ENCODE results near the gene MOB3B.

Gene MOB3B

GRCh38 chr9:27385606-27386322 lies 143.8 kb downstream of the MOB3B start:
- no peak for DNase-seq

- no peak for DNase-seq
Observed at GRCh38 chr9:27384262-27385014, 145.2 kb downstream of the MOB3B start.

GRCh38 chr9:27383524-27383923 lies 146.1 kb downstream of the MOB3B start:
- no peak for DNase-seq

GRCh38 chr9:27382975-27383374 lies 146.6 kb downstream of the MOB3B start:
- no peak for DNase-seq

GRCh38 chr9:27382308-27382707 lies 147.3 kb downstream of the MOB3B start:
- DNase-seq: no peak

- DNase-seq: no peak
Observed at GRCh38 chr9:27379311-27380251, 150.0 kb downstream of the MOB3B start.

- DNase-seq: no peak
Observed at GRCh38 chr9:27377811-27378456, 151.7 kb downstream of the MOB3B start.

- DNase-seq: no peak
Observed at GRCh38 chr9:27377147-27377807, 152.3 kb downstream of the MOB3B start.

- DNase-seq: no peak
Observed at GRCh38 chr9:27373851-27374250, 155.8 kb downstream of the MOB3B start.

- DNase-seq: no peak
Observed at GRCh38 chr9:27372615-27373014, 157.0 kb downstream of the MOB3B start.

- no peak for DNase-seq
Observed at GRCh38 chr9:27371382-27371781, 158.2 kb downstream of the MOB3B start.

- DNase-seq: no peak
Observed at GRCh38 chr9:27369591-27369990, 160.0 kb downstream of the MOB3B start.

GRCh38 chr9:27368316-27368985 lies 161.2 kb downstream of the MOB3B start:
- no peak for DNase-seq

GRCh38 chr9:27367921-27368315 lies 161.7 kb downstream of the MOB3B start:
- no peak for DNase-seq

GRCh38 chr9:27367175-27367798 lies 162.3 kb downstream of the MOB3B start:
- no peak for DNase-seq

GRCh38 chr9:27365707-27366376 lies 163.8 kb downstream of the MOB3B start:
- DNase-seq: peak; percentile 10

GRCh38 chr9:27362447-27363210 lies 167.0 kb downstream of the MOB3B start:
- DNase-seq: no peak

GRCh38 chr9:27361492-27361891 lies 168.1 kb downstream of the MOB3B start:
- DNase-seq: no peak

- DNase-seq: no peak
Observed at GRCh38 chr9:27359763-27360162, 169.9 kb downstream of the MOB3B start.

- DNase-seq: no peak
Observed at GRCh38 chr9:27358007-27358406, 171.6 kb downstream of the MOB3B start.
